Hepatocyte (in vitro differentiated cells): ENCODE measurements around the gene OR6X1.

Experiments
- CTCF ChIP-seq: fragments of 200-600 bp; sonication (generic); IDR thresholded peaks from 2 replicates; pipeline ENCODE4 v1.5.1; 2016; ENCODE audit warnings: antibody characterized with exemption, mild to moderate bottlenecking; ENCODE audit not compliant: poor library complexity
- EZH2phosphoT487 ChIP-seq: fragments of 200-600 bp; sonication (generic); IDR thresholded peaks from one replicate; pipeline ENCODE4 v1.6.1; 2018; ENCODE audit warnings: antibody characterized with exemption, mild to moderate bottlenecking, low read depth, moderate library complexity; ENCODE audit not compliant: unreplicated experiment, severe bottlenecking

DNA sequence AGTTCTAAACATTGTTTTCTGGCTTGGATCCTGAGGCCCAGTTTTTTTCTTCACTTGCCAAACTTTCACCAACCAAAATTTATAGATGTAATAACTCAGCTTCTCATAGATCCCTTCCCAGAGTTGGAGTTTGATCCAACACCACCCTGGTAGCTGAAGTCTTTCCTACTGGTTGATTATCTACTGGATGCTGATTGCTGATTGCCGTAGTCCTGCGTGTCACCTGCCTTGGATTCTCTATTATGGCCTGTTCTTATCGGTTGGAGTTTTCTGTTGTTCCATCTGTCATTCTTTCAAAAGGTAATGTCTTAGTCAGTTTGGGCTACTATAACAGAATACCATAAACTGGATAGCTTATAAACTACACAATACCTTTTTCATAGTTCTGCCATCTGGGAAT, 17.3 kb upstream of the OR6X1 start:
- TF ChIP-seq CTCF: no peak
- TF ChIP-seq EZH2phosphoT487: no peak
